ENCODE measurements around the gene CLEC2D.
"Not testable (repeated sequence)": the region's sequence is repeated elsewhere in the genome, so short reads cannot be mapped to it uniquely, and the experiment has no call there.

Gene CLEC2D

DNA sequence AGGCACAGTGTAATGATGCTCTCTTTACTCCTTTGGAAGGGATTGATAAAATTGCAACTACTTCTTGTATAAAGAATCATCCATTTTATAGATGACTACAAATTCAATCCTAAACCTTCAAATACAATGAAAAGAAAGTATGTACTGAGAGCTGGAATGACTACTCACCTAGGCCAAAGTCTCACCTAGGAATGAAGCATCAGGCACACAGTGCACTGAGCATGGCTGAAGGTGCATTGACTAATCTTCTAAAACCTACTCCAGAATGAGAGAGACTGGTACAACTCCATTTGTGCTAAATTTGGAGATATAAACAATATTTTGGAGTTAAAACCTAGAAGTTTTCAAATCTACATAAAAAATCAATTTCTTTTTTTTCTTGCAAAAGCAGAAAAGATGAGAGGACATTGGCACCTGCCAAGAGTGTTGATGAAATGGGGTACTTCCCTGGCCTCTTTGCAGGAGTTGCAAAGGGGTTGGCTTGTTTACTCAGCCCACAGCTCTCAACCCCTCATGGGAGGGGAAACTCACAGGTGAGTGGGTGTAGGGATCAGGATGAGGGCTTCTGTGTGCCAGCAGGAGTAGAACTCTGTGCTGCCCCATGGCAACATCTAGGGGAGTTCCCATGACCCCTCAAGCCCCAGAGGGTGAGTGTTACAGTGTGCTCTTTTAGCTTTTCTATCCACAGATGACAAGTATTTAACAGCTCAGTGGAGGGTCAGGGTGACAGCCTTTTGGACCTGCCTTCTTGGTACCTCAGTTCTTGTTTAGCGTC, 32.1 kb downstream of the CLEC2D start:
- no peak for DNase-seq

- DNase-seq, result no peak
These were observed 32.7 kb downstream of the CLEC2D start for GRCh38 chr12:9702255-9702654.

DNA sequence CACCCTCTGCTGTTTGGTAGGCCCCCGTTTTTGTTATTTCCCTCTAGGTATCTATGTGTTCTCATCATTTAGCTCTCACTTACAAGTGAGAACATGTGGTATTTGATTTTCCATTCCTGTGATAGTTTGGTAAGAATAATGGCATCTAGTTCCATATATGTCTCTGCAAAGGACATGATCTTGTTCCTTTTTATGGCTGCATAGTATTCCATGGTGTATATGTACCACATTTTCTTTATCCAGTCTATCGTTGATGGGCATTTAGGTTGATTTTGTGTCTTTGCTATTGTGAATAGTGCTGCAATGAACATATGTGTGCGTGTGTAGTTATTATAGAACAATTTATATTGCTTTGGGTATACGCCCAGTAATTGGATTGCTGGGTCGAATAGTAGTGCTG, 35.0 kb downstream of the CLEC2D start:
- not testable (repeated sequence) for DNase-seq

GRCh38 chr12:9706086-9706685, 36.7 kb downstream of the CLEC2D start:
- no peak for DNase-seq

DNA sequence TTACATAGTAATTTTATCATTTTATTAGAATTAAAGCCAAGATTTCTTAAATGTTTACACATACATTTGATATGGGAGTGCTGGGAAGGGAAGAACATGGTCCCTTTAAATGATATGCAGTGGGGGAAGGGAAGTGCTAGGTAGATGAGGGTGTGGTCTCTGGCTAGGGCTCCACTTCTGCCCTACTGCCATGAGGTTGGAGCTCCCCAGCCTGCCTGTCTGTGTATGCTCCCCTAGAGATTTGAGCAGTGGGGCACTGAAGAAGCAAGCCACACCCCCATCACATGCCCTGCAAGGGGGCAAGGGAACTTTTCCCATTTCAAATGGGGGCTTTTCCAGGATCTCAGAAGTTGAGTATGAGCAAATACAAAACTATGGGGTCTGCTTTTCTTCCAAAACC, 37.8 kb downstream of the CLEC2D start:
- no peak for DNase-seq

GRCh38 chr12:9707864-9708808, 38.6 kb downstream of the CLEC2D start:
- DNase-seq, result peak; percentile 51

DNA sequence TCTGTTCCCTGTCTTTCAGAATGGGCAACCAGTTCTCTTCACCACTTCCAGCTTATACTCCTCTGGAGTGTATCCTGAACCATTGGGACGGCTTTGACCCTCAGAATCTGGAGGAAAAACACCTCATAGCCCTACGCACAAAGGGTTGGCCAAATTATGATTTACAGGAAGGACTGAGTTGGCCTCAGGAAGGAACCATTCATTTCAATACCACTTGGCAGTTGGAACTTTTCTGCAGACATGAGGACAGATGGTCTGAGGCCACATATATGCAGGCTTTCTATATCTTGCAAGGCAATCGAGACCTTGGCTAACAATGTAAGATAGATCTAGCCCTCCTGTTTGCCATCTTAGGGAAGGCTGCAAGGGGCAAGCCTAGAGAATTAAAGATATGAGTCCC, 39.3 kb downstream of the CLEC2D start:
- DNase-seq, result no peak

- no peak for DNase-seq
These were observed 41.3 kb downstream of the CLEC2D start for GRCh38 chr12:9710584-9711375.

- no peak for DNase-seq
These were observed 42.2 kb downstream of the CLEC2D start for GRCh38 chr12:9711664-9712063.

GRCh38 chr12:9713032-9713558, 43.6 kb downstream of the CLEC2D start:
- DNase-seq, result not testable (repeated sequence)

DNA sequence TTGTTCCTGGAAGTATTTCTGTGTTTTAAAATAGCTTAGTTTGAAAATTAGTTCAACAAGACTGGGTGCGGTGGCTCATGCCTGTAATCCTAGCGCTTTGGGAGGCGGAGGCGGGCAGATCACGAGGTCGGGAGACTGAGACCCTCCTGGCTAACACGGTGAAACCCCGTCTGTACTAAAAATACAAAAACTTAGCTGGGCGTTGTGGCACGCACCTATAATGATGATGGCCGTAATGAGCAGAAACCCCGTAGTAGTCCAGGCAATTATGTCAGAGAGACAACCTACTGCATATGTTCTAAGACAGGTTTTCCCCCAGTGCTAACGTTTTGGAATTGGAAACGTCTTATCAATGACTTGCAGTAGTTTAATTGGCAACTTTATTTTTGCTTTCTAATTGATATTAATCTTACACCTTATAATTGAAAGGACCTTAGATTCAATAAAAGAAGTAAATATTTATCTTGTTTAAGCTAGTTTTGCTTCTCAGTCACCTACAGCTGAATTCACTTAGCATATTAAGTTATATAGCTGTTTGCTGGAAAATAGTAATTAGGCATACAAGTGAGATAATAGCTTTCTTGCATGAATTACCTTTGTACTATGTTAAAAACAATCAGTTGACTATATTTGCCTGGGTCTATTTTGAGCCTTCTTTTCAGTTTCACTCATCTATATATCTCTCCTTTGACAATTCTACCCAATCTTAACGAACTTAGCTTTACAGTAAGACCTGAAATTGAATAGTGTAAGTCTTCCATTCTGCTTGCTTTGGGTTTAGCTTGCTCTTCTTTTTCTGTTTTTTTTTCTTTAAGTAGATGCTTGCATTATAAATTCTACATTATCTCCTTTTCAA, 47.8 kb downstream of the CLEC2D start:
- no peak for DNase-seq

DNA sequence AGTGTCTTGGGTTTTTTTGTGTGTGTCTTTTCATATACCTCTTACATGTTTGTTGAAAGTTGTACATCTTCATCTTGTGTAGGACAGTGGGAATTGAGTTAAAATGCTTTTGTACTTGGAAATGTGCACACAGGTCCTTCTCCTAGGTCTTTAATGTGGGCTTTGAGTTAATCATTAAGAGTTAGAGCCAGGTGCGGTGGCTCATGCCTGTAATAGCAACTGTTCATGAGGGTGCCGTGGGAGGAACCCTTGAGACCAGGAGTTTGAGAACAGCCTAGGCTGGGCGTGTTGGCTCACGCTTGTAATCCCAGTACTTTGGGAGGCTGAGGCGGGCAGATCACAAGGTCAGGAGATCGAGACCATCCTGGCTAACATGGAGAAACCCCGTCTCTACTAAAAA, 49.5 kb downstream of the CLEC2D start:
- no peak for DNase-seq

DNA sequence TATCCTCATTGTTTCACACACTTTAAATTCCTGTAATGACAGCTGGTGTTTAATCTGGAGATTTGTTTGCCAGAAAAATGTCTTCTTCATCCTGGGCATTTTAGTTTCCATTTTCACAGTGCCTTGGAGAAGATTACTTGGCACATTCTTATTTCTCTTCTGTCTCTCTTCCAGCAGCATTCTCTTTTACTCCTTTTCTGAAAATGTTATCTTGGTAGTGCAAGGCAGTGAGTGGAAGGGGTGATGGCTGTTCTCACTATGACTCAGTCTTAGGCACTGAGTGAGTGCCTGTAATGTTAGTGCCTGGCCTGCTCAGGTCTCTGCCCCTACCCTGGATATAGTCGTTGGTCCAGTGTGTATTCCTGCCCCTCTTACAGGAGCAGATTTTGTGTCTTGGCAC, 50.3 kb downstream of the CLEC2D start:
- no peak for DNase-seq

DNA sequence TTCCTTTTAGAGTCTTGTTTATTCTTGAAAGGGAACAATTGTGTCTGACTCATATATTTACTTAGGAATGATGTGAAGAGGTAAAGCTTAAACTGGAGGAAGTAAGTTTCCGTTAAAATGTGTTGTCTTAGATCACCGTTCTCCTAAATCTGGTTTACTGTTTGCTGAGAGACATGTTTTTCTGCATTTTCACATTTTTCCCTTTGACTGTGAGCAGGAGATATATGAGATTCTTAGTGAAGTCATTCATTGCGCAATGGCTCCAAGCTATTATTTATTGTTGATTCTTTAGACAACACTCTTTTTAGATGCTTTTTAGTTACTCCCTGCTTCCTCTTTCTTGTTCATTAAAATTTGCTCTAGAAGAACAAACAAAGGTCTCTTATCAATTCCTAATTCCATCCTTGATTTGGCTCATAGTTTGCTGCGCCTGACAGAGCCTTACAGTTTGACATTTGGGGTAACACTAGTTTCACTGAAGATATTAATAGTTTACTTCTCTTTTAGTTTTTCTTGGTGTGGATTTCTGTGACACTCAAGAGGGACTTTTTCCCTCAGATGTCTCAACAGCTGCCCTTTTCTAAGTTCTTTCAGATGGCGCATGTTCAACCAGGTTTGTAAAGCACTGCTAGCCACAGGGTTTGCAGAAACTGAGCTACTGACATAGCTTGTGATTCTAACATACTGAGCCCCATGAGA, 52.0 kb downstream of the CLEC2D start:
- no peak for DNase-seq

DNA sequence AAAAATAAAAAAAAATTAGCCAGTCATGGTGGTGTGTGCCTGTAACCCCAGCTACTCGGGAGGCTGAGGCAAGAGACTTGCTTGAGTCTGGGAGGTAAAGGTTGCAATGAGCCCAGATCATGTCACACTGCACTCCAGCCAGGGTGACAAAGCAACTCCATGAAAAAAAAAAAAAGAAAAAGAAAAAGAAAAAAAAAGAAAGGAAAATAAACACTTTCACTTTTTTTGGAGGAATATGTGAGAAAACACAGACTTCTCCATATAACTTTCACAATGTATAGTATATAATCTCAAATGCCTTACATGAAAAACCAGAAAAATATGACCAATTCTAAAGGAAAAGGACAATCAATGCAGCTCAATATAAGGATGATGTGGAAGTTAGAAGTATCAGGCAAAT, 54.5 kb downstream of the CLEC2D start:
- DNase-seq, result no peak

DNA sequence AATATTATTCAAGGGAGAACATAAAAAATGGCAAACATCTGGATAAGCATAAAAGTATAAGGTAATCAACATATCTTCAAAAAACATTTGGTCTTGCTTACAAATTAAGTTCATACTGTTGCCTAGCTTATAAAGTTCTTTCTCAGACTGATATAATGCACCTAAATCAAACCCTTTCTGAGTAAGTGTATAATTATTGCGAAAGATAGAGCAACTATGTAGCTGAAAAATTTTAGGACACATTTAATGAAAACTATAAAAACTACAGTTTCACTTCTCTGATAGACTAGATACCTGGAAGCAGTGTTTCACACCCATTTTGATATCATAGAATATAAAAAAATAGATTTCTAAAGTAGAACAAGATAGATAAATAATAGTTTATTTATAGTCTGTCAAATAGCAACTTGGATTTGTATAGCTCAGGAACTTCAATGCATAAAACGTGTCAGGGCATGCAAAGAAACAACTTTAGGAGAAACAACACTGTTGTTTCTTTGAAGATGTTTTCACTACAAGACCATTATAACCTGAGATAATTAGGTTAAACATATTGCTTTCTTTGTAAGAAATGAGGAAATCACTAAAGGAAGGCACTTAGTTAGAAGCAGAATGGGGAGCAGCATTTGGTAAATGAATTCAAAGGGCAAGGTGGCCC, 55.8 kb downstream of the CLEC2D start:
- DNase-seq, result no peak

DNA sequence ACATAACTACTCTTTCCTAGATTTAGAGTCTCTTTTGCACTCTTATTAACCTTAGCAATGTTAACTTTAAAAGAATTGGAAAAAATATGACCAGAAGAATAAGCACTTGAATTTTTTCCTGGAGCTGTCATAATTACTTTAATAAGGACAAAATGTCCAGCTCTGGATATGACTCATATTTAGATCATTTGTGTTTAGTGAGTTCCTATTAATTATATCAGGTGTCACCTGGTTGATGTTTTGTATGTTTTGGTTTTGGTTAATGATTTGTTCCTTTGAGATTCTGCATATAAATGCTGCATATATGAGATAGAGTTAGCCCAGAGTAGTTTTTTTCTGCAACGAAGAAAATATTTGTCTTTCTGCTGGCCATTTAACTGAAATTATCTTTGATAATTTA, 58.3 kb downstream of the CLEC2D start:
- DNase-seq, result no peak

- no peak for DNase-seq
These were observed 59.6 kb downstream of the CLEC2D start for GRCh38 chr12:9729082-9729481.

DNA sequence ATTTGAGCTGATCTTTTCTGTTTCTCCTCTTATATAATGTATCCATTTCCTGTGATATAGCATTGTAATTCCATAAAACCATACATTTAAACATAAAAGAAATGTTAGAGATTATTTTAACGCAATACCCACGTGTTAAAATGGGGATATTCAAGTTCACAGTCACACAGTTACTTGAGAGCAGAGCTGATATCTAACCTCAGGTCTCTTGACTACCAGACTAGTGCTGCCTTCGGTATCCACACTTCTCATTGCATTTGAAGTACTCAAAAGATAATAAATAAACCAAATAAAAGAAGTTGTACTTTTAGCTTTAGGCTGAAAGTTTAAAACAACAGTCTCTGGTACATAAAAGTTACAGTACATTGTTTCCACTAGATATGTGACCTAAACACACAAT, 60.5 kb downstream of the CLEC2D start:
- no peak for DNase-seq

GRCh38 chr12:9730591-9730990, 61.1 kb downstream of the CLEC2D start:
- no peak for DNase-seq
